Hematopoietic multipotent progenitor cell treated with erythropoietin and hydrocortisone succinate and interleukin-3 and kit ligand, for 6 days (in vitro differentiated cells): ENCODE results near the gene FMNL2.
A peak's percentile ranks its signal among the peaks of the same experiment; 100 is the strongest.
"Not testable (repeated sequence)": the region's sequence is repeated elsewhere in the genome, so short reads cannot be mapped to it uniquely, and the experiment has no call there.

ENCODE experiments used
- DNase-seq: peaks from one replicate; pipeline ENCODE4 v3.0.0-alpha.2; 2015

Gene FMNL2

GRCh38 chr2:152505495-152505906 is 170.5 kb downstream of the FMNL2 start:
- no peak for DNase-seq

GRCh38 chr2:152506843-152507242 is 171.9 kb downstream of the FMNL2 start:
- DNase-seq: no peak

GRCh38 chr2:152507907-152508306 is 172.9 kb downstream of the FMNL2 start:
- DNase-seq: no peak

- DNase-seq: no peak
These were observed 173.5 kb downstream of the FMNL2 start for GRCh38 chr2:152508446-152508845.

- DNase-seq: no peak
These were observed 175.0 kb downstream of the FMNL2 start for GRCh38 chr2:152509772-152510491.

GRCh38 chr2:152510621-152511020 is 175.6 kb downstream of the FMNL2 start:
- DNase-seq: peak; percentile 11

- no peak for DNase-seq
These were observed 177.0 kb downstream of the FMNL2 start for GRCh38 chr2:152511981-152512380.

GRCh38 chr2:152513029-152513428 is 178.1 kb downstream of the FMNL2 start:
- no peak for DNase-seq

GRCh38 chr2:152513681-152514080 is 178.7 kb downstream of the FMNL2 start:
- DNase-seq: no peak

- DNase-seq: no peak
These were observed 183.1 kb downstream of the FMNL2 start for GRCh38 chr2:152518034-152518433.

- no peak for DNase-seq
These were observed 183.9 kb downstream of the FMNL2 start for GRCh38 chr2:152518641-152519580.

GRCh38 chr2:152519581-152519952 is 184.6 kb downstream of the FMNL2 start:
- no peak for DNase-seq

- DNase-seq: no peak
These were observed 185.8 kb downstream of the FMNL2 start for GRCh38 chr2:152520759-152521158.

GRCh38 chr2:152522446-152522845 is 187.5 kb downstream of the FMNL2 start:
- DNase-seq: not testable (repeated sequence)

- no peak for DNase-seq
These were observed 188.1 kb downstream of the FMNL2 start for GRCh38 chr2:152523091-152523490.

- no peak for DNase-seq
These were observed 190.4 kb downstream of the FMNL2 start for GRCh38 chr2:152525277-152525838.

- no peak for DNase-seq
These were observed 194.6 kb downstream of the FMNL2 start for GRCh38 chr2:152529420-152530115.

GRCh38 chr2:152532241-152532640 is 197.3 kb downstream of the FMNL2 start:
- DNase-seq: no peak

GRCh38 chr2:152534460-152535135 is 199.6 kb downstream of the FMNL2 start:
- no peak for DNase-seq

GRCh38 chr2:152537081-152537651 is 202.2 kb downstream of the FMNL2 start:
- no peak for DNase-seq

- no peak for DNase-seq
These were observed 204.4 kb downstream of the FMNL2 start for GRCh38 chr2:152539424-152539823.

- no peak for DNase-seq
These were observed 206.7 kb downstream of the FMNL2 start for GRCh38 chr2:152541712-152542111.
